Osteocyte (in vitro differentiated cells): ENCODE results near the gene TCF25. TPM values are rescaled to one million over a fixed set of nuclear protein-coding genes. Genes with fewer than 3 reads are reported as not detected.

Source experiments
- DNase-seq: peaks from one replicate; pipeline ENCODE4 v3.0.0; 2021; ENCODE audit warnings: mixed read lengths; ENCODE audit not compliant: unreplicated experiment; ENCODE audit errors: extremely low spot score
- H3K27ac Mint-ChIP-seq: one replicate; pipeline ENCODE4 v1.8.0; 2021; ENCODE audit warnings: mild to moderate bottlenecking, mixed read lengths; ENCODE audit not compliant: unreplicated experiment
- H3K27me3 Mint-ChIP-seq: one replicate; pipeline ENCODE4 v1.8.0; 2021; ENCODE audit warnings: mixed read lengths; ENCODE audit not compliant: unreplicated experiment
- H3K36me3 Mint-ChIP-seq: one replicate; pipeline ENCODE4 v1.8.0; 2021; ENCODE audit warnings: mixed read lengths; ENCODE audit not compliant: unreplicated experiment
- H3K4me1 Mint-ChIP-seq: one replicate; pipeline ENCODE4 v1.8.0; 2021; ENCODE audit warnings: mixed read lengths; ENCODE audit not compliant: unreplicated experiment
- H3K4me3 Mint-ChIP-seq: one replicate; pipeline ENCODE4 v1.8.0; 2021; ENCODE audit warnings: mild to moderate bottlenecking, moderate library complexity, mixed read lengths; ENCODE audit not compliant: unreplicated experiment
- H3K9me3 Mint-ChIP-seq: one replicate; pipeline ENCODE4 v1.8.0; 2021; ENCODE audit warnings: mixed read lengths; ENCODE audit not compliant: unreplicated experiment
- CTCF ChIP-seq: fragments of 200-600 bp; sonication (generic); IDR thresholded peaks from 2 replicates; pipeline ENCODE4 v1.5.0; 2021; ENCODE audit warnings: antibody characterized with exemption, mild to moderate bottlenecking, moderate library complexity
- total RNA-seq: library from RNA; stranded (reverse); gene quantifications from 2 replicates; pipeline ENCODE4 v1.2.1, GENCODE V29; 2021

The TCF25 gene
- total RNA-seq, 1 donor from 2014 or later, result 251 TPM

GRCh38 chr16:89837014-89837546, 36.3 kb upstream of the TCF25 start:
- peak overlapping the region; percentile 62 for H3K4me3 Mint-ChIP-seq
- no peak for DNase-seq
- TF ChIP-seq CTCF, result no peak
- H3K9me3 Mint-ChIP-seq, result no peaks in the 10 kb centered on the region
- no peaks in the 10 kb centered on the region for H3K36me3 Mint-ChIP-seq
- peaks cover 25% of the 10 kb centered on the region for H3K4me1 Mint-ChIP-seq
- peak overlapping the region; percentile 94 for H3K27ac Mint-ChIP-seq
- H3K27me3 Mint-ChIP-seq, result no peaks in the 10 kb centered on the region

GRCh38 chr16:89841275-89841674, 32.1 kb upstream of the TCF25 start:
- Mint-ChIP-seq H3K27ac (no peak overlapping the region), H3K4me3 (no peak overlapping the region), H3K9me3 (no peaks in the 10 kb centered on the region), H3K36me3 (no peaks in the 10 kb centered on the region), H3K4me1 (peaks cover 25% of the 10 kb centered on the region), H3K27me3 (no peaks in the 10 kb centered on the region)
- DNase-seq, result no peak
- TF ChIP-seq CTCF, result no peak

GRCh38 chr16:89842471-89843408, 30.7 kb upstream of the TCF25 start:
- Mint-ChIP-seq H3K4me3 (no peak overlapping the region), H3K27me3 (no peaks in the 10 kb centered on the region), H3K4me1 (peaks cover 17% of the 10 kb centered on the region), H3K9me3 (no peaks in the 10 kb centered on the region), H3K27ac (no peak overlapping the region), H3K36me3 (no peaks in the 10 kb centered on the region)
- DNase-seq, result no peak
- TF ChIP-seq CTCF, result no peak

- no peaks in the 10 kb centered on the region for H3K36me3 Mint-ChIP-seq
- no peak for DNase-seq
- no peak for TF ChIP-seq CTCF
- peaks cover 8% of the 10 kb centered on the region for H3K4me1 Mint-ChIP-seq
- no peaks in the 10 kb centered on the region for H3K27me3 Mint-ChIP-seq
- no peak overlapping the region for H3K27ac Mint-ChIP-seq
- no peaks in the 10 kb centered on the region for H3K9me3 Mint-ChIP-seq
- H3K4me3 Mint-ChIP-seq, result no peak overlapping the region
Observed at GRCh38 chr16:89843409-89844350, 29.7 kb upstream of the TCF25 start.
